Endothelial cell of umbilical vein (primary cell): ENCODE data around the gene CELA1. TPM values are rescaled to one million over a fixed set of nuclear protein-coding genes. Genes with fewer than 3 reads are reported as not detected.
A peak's percentile ranks its signal among the peaks of the same experiment; 100 is the strongest.

Experiments
- BruUV-seq: library from RNA; stranded (reverse); fragments of 400-500 nt; replicated peaks from 2 replicates; lab custom pipeline; 2021; lab: Mats Ljungman, UMichigan
- CTCF ChIA-PET: fragments of 300-600, 350-600 bp; sonication (Branson Sonifier 250); formaldehyde crosslinking; loops from one replicate; lab custom pipeline; 2021; ENCODE audit warnings: antibody characterized with exemption, inconsistent platforms; lab: Charles Lee
- POLR2A ChIA-PET: fragments of 300-600, 350-600 bp; sonication (Branson Sonifier 250); formaldehyde crosslinking; loops from one replicate; lab custom pipeline; 2021; ENCODE audit warnings: antibody characterized with exemption, inconsistent platforms; lab: Charles Lee
- DNase-seq: peaks from one replicate; pipeline ENCODE4 v3.0.0-alpha.2; 2011; ENCODE audit warnings: low read depth, low spot score
- FAIRE-seq: peaks from 2 replicates; lab custom pipeline; 2011; peaks lifted over from hg19 to GRCh38; lab: Jason Lieb, UNC
- H2AFZ ChIP-seq: 2 replicates; pipeline ENCODE4 v1.6.0; 2012; ENCODE audit warnings: low read depth, low read length, control low read depth, inconsistent platforms
- H3K27ac ChIP-seq: 2 replicates; pipeline ENCODE4 v1.5.1; 2011; ENCODE audit warnings: low read depth, mild to moderate bottlenecking, control low read depth, low read length, moderate library complexity; ENCODE audit not compliant: insufficient read depth
- H3K27me3 ChIP-seq, 2 experiments: 2 replicates each; pipeline versions ENCODE4 v1.6.0 to v1.6.1; 2011; ENCODE audit warnings: low read length in 2 of 2, mixed read lengths in 1 of 2; ENCODE audit not compliant: control insufficient read depth in 2 of 2, insufficient read depth in 2 of 2
- H3K36me3 ChIP-seq, 2 experiments: 2 replicates in 1 of 2; 3 replicates in 1 of 2; pipeline ENCODE4 v1.5.1; 2011; ENCODE audit warnings: low read length in 2 of 2, mild to moderate bottlenecking in 1 of 2, moderate library complexity in 1 of 2; ENCODE audit not compliant: control insufficient read depth in 2 of 2, insufficient read depth in 2 of 2; ENCODE audit errors: extremely low read depth in 1 of 2
- H3K4me1 ChIP-seq: 3 replicates; pipeline ENCODE4 v1.5.1; 2011; ENCODE audit warnings: mild to moderate bottlenecking, low read length; ENCODE audit not compliant: control insufficient read depth, insufficient read depth; ENCODE audit errors: extremely low read depth
- H3K4me2 ChIP-seq: 2 replicates; pipeline ENCODE4 v1.6.1; 2011; ENCODE audit warnings: low read length, control low read depth, mixed read lengths; ENCODE audit not compliant: insufficient read depth
- H3K4me3 ChIP-seq, 3 experiments: fragments of 200-600 bp in 1 of 3; sonication (generic), shearing (Covaris generic) in 1 of 3; replicated peaks in 1 of 3; 2 replicates each; pipeline ENCODE4 v1.5.1; 2011 to 2016; ENCODE audit warnings: control low read depth in 3 of 3, low read length in 3 of 3, mild to moderate bottlenecking in 2 of 3, inconsistent platforms in 1 of 3, low read depth in 1 of 3, moderate library complexity in 1 of 3; ENCODE audit not compliant: insufficient read depth in 1 of 3
- H3K79me2 ChIP-seq: 2 replicates; pipeline ENCODE4 v1.6.0; 2012; ENCODE audit warnings: low read length, inconsistent platforms; ENCODE audit not compliant: control insufficient read depth, insufficient read depth
- H3K9ac ChIP-seq: replicated peaks from 2 replicates; pipeline ENCODE3; 2011; ENCODE audit warnings: low read length, control low read depth; ENCODE audit not compliant: insufficient read depth; ENCODE audit errors: extremely low read depth
- H3K9me1 ChIP-seq: replicated peaks from 3 replicates; pipeline ENCODE4 v1.6.0; 2011; ENCODE audit warnings: mild to moderate bottlenecking, low read length; ENCODE audit not compliant: control insufficient read depth, insufficient read depth; ENCODE audit errors: extremely low read depth
- H3K9me3 ChIP-seq: replicated peaks from 2 replicates; pipeline ENCODE4 v1.5.1; 2012; ENCODE audit warnings: low read length, inconsistent platforms; ENCODE audit not compliant: control insufficient read depth, insufficient read depth
- H4K20me1 ChIP-seq: replicated peaks from 2 replicates; pipeline ENCODE3; 2011; ENCODE audit warnings: mild to moderate bottlenecking, low read length; ENCODE audit not compliant: control insufficient read depth, insufficient read depth; ENCODE audit errors: extremely low read depth
- CTCF ChIP-seq, 2 donors: IDR thresholded peaks; 1 replicate in 1 of 2; 2 replicates in 1 of 2; pipeline ENCODE4 v1.5.1; 2011; ENCODE audit warnings: low read length in 2 of 2, mild to moderate bottlenecking in 2 of 2, moderate library complexity in 2 of 2, control low read depth in 1 of 2, inconsistent platforms in 1 of 2, low read depth in 1 of 2; ENCODE audit not compliant: insufficient read depth in 1 of 2; ENCODE audit errors: extremely low read depth in 1 of 2
- EZH2 ChIP-seq: IDR thresholded peaks from 2 replicates; pipeline ENCODE4 v1.6.1; 2012; ENCODE audit warnings: borderline replicate concordance, low read depth, mild to moderate bottlenecking, moderate library complexity, low read length, inconsistent platforms; ENCODE audit not compliant: severe bottlenecking
- FOS ChIP-seq: IDR thresholded peaks from 2 replicates; pipeline ENCODE4 v1.6.1; 2011; ENCODE audit warnings: mild to moderate bottlenecking, low read length, moderate library complexity, borderline replicate concordance; ENCODE audit not compliant: insufficient read depth
- GATA2 ChIP-seq: IDR thresholded peaks from 2 replicates; pipeline ENCODE4 v1.7.0; 2011; ENCODE audit warnings: low read depth, mild to moderate bottlenecking, moderate library complexity, mixed read lengths, low read length; ENCODE audit not compliant: insufficient read length, insufficient read depth
- JUN ChIP-seq: IDR thresholded peaks from 2 replicates; pipeline ENCODE4 v1.6.1; 2011; ENCODE audit warnings: borderline replicate concordance, low read depth; ENCODE audit not compliant: insufficient read length, insufficient read depth
- MAX ChIP-seq: IDR thresholded peaks from 2 replicates; pipeline ENCODE4 v1.6.1; 2011; ENCODE audit not compliant: insufficient read depth, insufficient read length
- MYC ChIP-seq: IDR thresholded peaks from one replicate; pipeline ENCODE4 v1.6.1; 2011; ENCODE audit warnings: mild to moderate bottlenecking, low read depth, low read length
- POLR2A ChIP-seq: IDR thresholded peaks from 2 replicates; pipeline ENCODE4 v1.6.1; 2012; ENCODE audit warnings: low read depth, mild to moderate bottlenecking, control low read depth, low read length
- POLR2AphosphoS5 ChIP-seq: IDR thresholded peaks from 2 replicates; pipeline ENCODE4 v1.6.1; 2012; ENCODE audit warnings: low read depth, mild to moderate bottlenecking, control low read depth, low read length, moderate library complexity; ENCODE audit not compliant: insufficient read depth
- dilution Hi-C: fragments of 300-500 bp; cut with MboI; formaldehyde crosslinking; loops from one replicate; pipeline ENCODE4 v1.15.0; 2019; ENCODE audit warnings: low sequenced_read_pairs; ENCODE audit not compliant: extremely low pct_ligation_motif_present
- intact Hi-C: fragments of 100-400 bp; cut with micrococcal nuclease; formaldehyde crosslinking; loops from one replicate; pipeline ENCODE4 v1.10.0; 2022
- polyA plus RNA-seq, 4 experiments: library from polyadenylated mRNA; depleted of rRNA in 3 of 4; stranded (reverse) in 3 of 4; unstranded in 1 of 4; fragments of >200 nt; gene quantifications; 2 replicates each; pipeline versions ENCODE4 v1.2.1 to v1.2.3, GENCODE V29; 2011 to 2012; ENCODE audit warnings: missing spikeins in 1 of 4
- total RNA-seq: library from RNA; stranded (reverse); gene quantifications from 2 replicates; pipeline ENCODE4 v1.2.3, GENCODE V29; 2021

Gene CELA1
- total and polyA plus RNA-seq, 2 donors (not counting 3 experiments of a cell fraction or from before 2014, with no cell fraction given): not detected

GRCh38 chr12:51372021-51372420 is 25.5 kb upstream of the CELA1 start:
- FAIRE-seq: no peak
- no peaks in the 10 kb centered on the region for H3K27me3 ChIP-seq
- CTCF ChIA-PET: interaction anchor here (0.7 to 2.2 kb wide), 19 partner anchors 9 to 607 kb away, joined by 3 to 15 read pairs (median 4); partner anchors contain the start of genes GALNT6 and POU6F1
- TF ChIP-seq MYC (no peak), CTCF (IDR thresholded peaks at IDR 0.05; ENCODE audit: extremely low read depth in 1 of 2, insufficient read depth in 1 of 2, low read depth in 1 of 2, low read length in 2 of 2) (no peak), JUN (no peak), POLR2AphosphoS5 (no peak), MAX (no peak), FOS (no peak), EZH2 (no peak), POLR2A (no peak), GATA2 (no peak)
- H3K27ac ChIP-seq: peak overlapping the region; percentile 91
- DNase-seq: no peak
- H3K9me1 ChIP-seq: no peaks in the 10 kb centered on the region
- no peaks in the 10 kb centered on the region for H4K20me1 ChIP-seq
- POLR2A ChIA-PET: interaction anchor here (0.7 to 1.6 kb wide), 3 partner anchors 11 to 22 kb away, joined by 3 to 8 read pairs (median 7); partner anchors contain the start of gene GALNT6
- H3K36me3 ChIP-seq: peaks cover 0 to 4% of the 10 kb centered on the region in 2 experiments
- dilution Hi-C loops (no loop called here), intact Hi-C loops (no loop called here)
- H3K4me1 ChIP-seq: peaks cover 54% of the 10 kb centered on the region
- H3K9me3 ChIP-seq: no peaks in the 10 kb centered on the region
- BruUV-seq: TSS peak; percentile 89
- H3K4me3 ChIP-seq: no peak overlapping the region
- H3K4me2 ChIP-seq: peak overlapping the region; percentile 29
- no peaks in the 10 kb centered on the region for H3K79me2 ChIP-seq
- H3K9ac ChIP-seq: peak overlapping the region; percentile 65
- H2AFZ ChIP-seq: peak overlapping the region; percentile 20
